Activated CD4-positive, CD25-positive, alpha-beta regulatory T cell treated with anti-CD3 and anti-CD28 coated beads, Interleukin-2, amount 50 U/mL, for 72 hours (primary cell): ENCODE measurements around the gene SCAI.
"Not testable (repeated sequence)": the region's sequence is repeated elsewhere in the genome, so short reads cannot be mapped to it uniquely, and the experiment has no call there.

ENCODE experiments used
- DNase-seq: peaks from one replicate; pipeline ENCODE4 v3.0.0; 2021

SCAI gene

DNA sequence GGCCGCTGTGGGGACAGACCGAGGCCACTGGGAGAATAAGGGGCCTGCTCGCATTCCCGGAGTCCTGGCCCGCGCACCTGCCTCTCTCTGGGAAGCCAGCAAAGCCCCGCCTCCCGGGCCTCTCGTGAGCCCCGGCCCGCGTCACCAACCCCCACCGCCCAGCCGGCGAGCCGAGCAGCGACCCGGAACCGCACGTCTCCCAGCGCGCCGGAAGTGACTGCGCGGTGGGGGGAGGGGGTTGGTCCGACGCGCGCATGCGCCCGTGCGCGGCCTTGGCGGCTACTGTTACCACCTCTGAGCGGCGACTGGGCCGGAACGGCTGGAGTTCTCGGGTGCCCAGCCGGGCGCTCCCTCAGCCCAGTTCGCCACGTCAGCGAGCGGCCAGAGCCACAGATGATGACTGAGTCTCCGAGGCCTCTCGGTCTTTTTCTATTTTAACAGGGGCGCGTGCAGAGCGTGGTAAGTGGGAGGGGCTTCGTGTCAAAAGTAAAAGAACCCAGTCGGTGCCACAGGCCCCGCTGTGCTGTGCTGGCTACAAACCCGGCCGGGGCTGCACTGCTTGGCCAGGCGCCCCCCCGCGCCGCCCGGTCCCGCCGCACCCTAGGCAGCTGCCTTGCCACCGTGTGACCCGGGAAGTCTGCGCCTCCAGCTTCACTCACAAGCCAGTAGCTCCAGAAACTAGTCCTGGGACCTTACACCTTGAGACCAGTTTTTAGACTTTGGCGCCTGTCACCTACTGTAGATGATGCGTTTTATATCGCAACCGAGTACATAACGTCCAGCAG is 202.2 kb downstream of the SCAI start, which contains the start of gene GOLGA1:
GOLGA1 (minus strand) TSS at position 190 of the 785 bp plus-strand sequence. CDS start 2,372 bp downstream, outside the sequence.
- peak; percentile 93 for DNase-seq

DNA sequence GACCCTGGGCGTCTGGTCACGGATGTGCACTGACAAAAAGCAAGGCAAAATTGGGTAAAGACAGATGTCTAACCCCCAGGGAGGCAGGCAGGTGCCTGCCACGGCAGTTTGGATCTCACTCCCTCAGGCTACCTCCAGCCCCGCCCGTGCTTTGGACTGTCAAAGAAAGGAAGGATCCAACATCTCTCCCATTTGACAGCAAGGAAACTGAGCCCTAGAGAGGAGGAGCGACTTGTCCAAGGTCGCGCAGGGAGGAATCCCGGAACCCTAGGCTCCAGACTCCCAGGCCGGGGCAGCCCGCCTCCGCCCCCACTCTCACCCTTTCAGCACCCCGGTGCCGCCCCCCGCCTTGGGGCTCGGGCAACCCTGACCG is 202.8 kb downstream of the SCAI start:
- DNase-seq: no peak

DNA sequence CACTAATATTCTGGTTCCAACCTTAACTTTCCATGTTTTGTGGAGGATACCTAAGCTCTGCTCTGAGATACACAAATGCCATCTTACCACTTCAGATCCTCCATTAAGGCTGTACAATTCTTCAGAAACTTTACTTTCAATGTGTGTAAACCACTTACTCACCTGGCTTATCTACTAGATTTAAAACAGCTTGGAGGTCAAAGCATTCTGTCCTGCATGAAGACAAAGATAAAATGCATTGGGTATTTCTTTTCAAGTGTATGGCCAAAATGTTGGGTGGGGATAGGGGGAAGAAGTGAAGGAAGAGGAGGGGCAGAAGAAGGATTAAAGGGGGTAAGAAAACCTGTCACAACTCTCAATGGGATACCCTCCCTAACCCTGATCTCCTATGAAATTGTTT is 203.4 kb downstream of the SCAI start:
- no peak for DNase-seq

DNA sequence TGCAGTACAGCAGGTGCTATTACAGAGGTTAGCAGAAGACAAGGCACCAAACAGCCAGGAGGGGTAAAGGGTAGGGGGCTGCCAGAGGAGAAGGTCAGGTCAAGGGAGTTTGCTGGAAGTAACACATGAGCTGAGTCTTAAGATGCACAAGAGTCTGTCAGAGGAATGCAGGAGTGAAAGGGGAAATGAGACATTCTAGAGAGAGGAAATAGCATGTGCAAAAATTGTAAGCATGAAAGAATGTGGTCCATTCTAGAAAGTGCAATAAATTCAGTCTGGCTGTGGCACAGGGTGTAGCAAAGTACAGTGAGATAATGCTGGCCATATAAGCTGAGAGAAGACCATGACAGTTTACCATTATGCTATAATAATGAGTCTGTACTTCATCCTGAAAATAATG is 209.0 kb downstream of the SCAI start:
- no peak for DNase-seq

DNA sequence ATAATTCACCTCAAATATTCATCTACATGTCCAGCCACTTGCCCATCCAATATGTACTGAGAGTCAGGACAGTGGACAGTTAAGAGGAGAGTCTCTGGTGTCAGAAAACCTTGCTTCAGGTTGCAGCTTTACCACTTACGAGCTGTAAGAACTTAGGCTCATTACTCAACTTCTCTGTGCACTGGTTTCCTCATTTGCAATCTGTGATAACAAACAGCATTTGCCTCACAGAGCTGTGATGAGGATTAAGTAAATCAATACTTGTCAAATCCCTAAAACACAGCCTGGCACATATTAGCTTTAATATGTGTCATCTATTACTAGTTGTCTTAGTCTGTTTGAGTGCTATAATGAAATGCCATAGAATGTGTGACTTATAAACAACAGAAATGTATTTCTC is 211.0 kb downstream of the SCAI start:
- no peak for DNase-seq

DNA sequence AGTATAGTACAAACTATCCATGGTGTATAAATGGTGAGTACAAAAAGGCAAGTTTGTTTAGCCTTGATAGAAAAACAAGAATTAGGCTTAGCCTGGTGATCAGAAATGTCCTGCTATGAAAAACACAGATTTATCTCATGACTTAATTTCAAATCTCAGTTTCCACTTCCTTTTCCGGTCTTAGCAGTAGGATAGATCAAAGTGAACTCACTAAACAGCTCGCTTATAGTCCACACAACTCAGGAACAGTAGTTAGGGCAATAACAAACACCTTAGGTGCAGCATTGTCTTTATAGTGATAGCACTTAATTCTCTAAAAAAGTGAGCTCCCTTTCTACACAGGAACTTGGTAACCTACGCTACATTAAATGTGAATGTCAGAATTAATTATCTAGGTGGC is 213.9 kb downstream of the SCAI start:
- no peak for DNase-seq

DNA sequence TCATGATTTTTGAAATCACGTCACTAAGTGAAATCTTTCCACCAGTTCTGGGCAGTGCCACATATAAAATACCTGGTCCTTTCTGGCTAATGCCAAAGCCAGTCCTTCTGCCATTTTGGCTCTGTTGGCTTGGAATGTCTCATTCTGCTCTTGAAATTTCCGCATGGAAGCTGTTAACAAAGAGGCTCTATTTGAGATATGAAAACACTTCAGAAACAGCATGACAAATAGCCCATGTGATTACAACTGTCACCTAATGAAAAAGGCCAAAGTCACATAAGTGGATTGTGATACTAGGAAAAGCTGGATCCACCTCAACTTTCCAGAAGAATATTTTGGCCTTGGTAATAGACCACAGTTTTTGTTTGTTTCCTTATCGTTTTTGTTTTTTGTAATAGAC is 215.2 kb downstream of the SCAI start:
- no peak for DNase-seq

DNA sequence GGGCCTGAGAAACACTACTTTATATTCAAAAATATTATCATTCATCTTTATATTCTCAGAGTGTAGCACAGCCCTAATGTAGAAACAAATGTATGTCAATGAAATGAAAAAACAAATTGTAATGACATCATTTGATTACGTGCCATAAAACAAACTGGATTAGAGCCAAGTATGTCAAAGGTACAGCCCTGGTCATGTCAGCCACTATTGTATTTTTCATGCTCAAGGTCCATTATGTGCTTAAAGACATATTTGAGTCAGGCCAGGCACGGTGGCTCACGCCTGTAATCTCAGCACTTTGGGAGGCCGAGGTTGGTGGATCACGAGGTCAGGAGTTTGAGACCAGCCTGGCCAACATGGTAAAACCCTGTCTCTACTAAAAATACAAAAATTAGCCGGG is 222.9 kb downstream of the SCAI start:
- not testable (repeated sequence) for DNase-seq

DNA sequence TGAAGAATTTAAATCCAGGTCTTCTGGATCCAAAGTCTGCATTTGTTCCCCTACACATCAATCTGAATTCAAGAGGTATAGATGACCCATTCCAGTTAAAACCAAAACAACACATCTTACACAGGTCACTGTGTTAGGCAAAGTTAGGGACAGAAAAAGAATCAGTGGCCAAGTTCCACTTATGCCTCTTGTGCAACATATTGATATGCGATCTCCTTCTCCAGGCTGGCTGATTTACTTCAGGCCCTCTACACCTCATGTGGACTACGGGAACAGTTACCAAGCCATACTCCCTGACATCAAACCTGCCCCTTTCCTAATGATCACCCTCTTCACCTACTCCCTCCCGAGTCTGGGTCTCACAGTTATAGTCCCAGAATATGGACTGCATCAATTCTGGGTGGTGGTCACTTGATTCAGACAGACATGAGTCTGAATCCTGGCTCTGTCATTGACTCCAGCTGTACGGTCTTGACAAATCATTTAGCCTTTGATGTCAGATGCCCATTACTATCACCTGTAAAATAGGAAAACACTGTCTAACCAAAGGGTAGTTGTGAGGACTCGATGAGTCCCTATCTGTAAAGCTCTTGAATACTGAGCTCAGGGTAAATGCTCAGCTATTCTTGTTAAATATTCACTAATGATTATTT is 228.4 kb downstream of the SCAI start:
- DNase-seq: no peak

DNA sequence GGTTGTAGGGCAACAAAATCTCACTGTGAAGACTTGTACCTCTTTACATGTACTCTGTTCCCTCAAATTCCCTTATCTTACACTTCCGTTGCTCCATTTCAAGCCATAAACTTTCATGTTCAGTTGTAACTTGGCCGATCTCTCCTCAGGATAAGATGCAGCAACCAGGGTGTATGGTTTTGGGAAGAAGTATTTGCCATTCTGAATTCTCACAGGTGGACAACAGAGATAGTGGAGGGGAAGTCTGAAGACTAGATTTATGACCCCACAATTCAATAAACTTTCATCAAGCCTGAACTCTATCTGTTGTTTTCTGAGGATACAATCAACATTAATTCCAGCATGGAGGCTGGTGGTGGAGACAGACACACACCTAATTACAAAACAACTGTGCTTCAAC is 229.9 kb downstream of the SCAI start:
- no peak for DNase-seq

DNA sequence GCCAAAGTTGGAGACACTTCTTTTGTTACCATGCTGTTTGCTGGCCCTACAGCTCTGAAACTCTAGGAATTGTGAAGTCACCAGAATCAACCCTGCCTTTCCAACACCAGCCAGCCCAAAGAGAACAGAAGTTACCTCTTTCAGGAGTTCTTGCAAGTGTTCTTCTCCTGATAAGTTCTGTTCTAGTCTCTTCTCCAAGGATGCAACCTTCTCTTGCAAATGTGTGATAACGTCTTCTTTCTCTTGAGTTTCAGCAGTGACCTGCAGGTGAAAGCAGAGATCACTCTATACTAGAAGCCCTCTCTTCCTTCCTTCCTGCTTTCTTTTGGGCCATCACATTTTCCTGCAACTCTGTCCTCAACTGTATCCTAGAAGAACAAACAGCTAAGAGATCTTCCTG is 231.6 kb downstream of the SCAI start:
- no peak for DNase-seq

DNA sequence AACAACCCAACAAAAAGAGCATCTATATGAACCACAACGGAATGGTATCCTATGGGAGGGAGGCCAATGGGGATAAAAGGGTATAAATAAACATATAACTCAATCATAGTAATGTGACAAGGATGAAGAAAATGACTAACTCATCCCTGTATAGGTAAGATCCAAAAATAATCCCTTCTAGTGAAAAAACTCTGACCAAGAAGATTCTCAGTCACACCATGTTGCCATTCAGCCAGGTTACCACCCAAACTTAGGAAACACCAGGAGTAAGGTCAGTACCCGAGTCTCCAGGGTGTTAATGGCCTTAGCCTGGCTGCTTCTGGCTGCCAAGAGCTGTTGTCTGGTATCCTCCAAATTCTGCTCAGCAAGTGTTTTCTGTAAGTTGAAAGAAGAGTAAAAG is 235.2 kb downstream of the SCAI start:
- no peak for DNase-seq

DNA sequence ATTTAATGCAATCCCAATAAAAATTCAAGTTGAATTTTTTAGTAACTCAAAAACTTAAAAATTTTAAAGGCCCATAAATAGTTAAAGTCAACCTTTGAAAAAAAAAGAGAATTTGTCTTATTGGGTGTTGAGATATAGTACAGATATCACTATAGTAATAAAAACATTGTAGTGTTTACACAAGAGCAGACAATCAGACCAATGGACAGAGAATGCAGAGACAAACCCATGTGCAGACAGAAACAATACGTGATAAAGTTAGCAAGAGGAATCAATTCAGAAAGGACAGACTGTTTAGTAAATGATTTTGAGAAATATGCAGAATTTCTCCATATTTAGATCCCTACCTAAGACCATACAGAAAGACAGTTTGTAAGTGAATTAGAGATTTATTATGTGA is 236.4 kb downstream of the SCAI start:
- no peak for DNase-seq

DNA sequence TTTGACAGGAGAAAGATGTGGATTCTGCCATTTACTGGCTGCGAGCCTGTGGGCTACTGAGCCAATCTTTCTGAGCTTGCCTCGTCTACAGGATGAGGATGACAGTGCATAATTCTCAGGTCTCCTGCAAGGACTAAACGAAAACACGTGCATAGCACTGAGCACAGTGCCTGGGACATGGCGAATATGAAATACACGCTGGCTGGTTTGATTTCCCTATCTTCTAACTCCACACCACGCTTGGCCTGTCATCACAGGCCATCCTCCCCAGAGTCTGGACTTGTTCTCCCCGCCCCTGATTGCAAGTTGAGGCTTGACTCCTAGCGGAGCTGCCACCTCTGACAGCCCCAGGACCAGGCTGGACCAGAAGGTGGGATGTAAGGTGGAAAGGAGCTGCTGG is 243.5 kb downstream of the SCAI start:
- DNase-seq: no peak

DNA sequence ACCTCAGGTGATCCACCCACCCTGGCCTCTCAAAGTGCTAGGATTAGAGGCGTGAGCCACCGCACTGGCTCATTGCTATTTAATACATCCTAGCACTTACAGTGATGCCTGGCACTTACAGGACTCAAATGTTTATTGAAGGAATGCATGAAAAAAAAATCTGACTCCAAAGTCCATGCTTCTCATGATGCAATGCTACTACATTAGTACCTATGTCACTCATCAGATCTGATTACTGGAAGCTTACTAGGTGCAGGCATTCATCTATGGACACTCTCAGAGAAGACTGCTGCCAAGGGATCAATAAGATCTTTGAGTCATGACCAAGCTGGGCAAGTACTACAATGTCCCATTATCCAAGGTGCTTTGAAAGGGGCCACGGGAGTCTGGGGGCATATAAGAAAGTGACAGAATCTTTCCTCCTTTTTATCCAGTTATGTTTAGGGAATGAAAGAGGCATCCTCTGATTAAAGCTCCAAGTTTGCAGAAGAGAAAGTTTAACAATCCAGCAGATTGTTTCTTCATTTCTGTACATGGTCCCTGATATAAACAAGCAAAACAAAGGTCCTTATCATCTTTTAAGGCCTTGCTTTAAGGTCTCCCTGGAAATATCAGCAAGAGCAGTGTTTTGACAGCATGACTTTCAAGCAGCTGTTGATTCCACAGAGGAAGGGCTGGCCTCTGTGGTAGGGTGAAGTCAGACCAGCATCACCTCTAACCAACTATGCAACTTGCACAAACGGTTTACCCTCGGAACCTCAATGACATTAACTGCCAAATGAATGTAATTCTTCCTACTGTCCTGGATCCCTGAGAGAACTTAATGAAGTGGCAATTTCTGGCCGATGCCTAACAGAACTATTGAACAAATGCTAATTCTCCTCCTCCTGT is 245.5 kb downstream of the SCAI start:
- DNase-seq: no peak

DNA sequence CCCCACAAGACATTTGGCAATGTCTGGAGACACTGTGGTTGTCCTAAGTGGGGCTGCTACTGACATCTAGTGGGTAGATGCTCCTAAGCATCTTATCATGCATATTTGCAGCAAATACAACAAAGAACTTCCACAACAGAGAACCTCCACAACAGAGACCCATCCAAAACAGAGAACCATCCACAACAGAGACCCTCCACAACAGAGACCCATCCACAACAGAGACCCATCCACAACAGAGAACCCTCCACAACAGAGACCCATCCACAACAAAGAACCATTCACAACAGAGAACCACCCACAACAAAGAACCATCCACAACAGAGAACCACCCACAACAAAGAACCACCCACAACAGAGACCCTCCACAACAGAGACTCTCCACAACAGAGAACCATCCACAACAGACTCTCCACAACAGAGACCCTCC is 248.6 kb downstream of the SCAI start:
- DNase-seq: no peak

DNA sequence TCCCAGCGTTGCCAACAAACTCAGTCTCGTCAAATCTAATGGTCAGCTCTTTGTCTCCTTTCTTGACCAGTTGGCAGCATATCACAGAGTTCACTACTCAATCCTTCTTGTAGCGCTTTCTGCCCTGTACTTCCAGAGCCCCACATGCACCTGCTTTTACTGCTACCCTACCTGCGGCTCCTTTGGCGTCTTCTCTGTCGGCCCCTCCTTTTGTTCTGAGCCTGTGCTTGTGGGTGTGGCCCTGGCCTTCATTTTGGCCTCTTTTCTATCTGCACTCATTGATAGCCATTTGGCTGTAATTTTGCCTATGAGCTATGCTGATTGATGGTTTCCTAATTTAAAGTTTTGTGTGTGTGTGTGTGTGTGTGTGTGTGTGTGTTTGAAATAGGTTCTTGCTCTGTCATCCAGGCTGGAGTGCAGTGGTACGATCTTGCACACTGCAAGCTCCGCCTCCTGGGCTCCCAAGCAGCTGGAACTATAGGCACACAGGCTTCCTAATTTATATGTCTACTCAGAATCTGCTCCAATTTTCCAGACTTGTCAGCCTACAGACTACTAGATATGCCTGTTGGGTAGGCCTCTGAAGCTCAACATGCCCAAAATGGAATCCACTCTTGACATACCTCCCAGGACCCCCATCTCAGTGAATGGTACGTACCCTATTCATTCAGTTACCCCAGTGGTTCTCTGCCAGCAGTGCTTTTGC is 249.1 kb downstream of the SCAI start:
- DNase-seq: no peak
